Adrenal gland (tissue), 12 donors: ENCODE measurements around the gene SERPINA6. TPM values are rescaled to one million over a fixed set of nuclear protein-coding genes. Genes with fewer than 3 reads are reported as not detected.

ENCODE experiments used
- DNase-seq, 7 donors: peaks; one replicate each; pipeline ENCODE4 v3.0.0-alpha.2; 2019 to 2020
- H3K27ac ChIP-seq, 5 donors: fragments of 200-600 bp; sonication (generic) in 4 of 5; 1 replicate in 3 of 5; 2 replicates in 2 of 5; pipeline versions ENCODE4 v1.5.1 to v1.8.0; 2016 to 2020; ENCODE audit warnings: mild to moderate bottlenecking in 1 of 5
- H3K27me3 ChIP-seq: fragments of 200-600 bp; 2 replicates; pipeline ENCODE4 v1.8.0; 2021
- H3K36me3 ChIP-seq, 2 donors: fragments of 200-600 bp; replicated peaks in 1 of 2; 1 replicate in 1 of 2; 2 replicates in 1 of 2; pipeline versions ENCODE4 v1.5.1 to v1.8.0; 2018 to 2022
- H3K4me1 ChIP-seq, 2 donors: fragments of 200-600 bp; replicated peaks in 1 of 2; 1 replicate in 1 of 2; 2 replicates in 1 of 2; pipeline versions ENCODE4 v1.5.1 to v1.8.0; 2018 to 2021
- H3K4me3 ChIP-seq, 4 donors: fragments of 200-600 bp; sonication (generic) in 3 of 4; one replicate each; pipeline ENCODE4 v1.5.1; 2016 to 2018
- H3K9me3 ChIP-seq, 3 donors: fragments of 200-600 bp; sonication (generic) in 1 of 3; replicated peaks in 1 of 3; 1 replicate in 2 of 3; 2 replicates in 1 of 3; pipeline versions ENCODE4 v1.5.1 to v1.8.0; 2016 to 2021
- CTCF ChIP-seq, 6 experiments: fragments of 450-650 bp in 4 of 6; fragments of 200-600 bp in 2 of 6; sonication (generic) in 1 of 6; IDR thresholded peaks; 1 replicate in 5 of 6; 2 replicates in 1 of 6; pipeline versions ENCODE4 v1.5.1 to v1.8.0; 2016 to 2021; ENCODE audit warnings: antibody characterized with exemption in 6 of 6, mild to moderate bottlenecking in 2 of 6, moderate library complexity in 1 of 6
- POLR2A ChIP-seq, 2 donors: fragments of 450-650 bp; IDR thresholded peaks; one replicate each; pipeline ENCODE4 v1.6.1; 2017; ENCODE audit warnings: antibody characterized with exemption in 2 of 2, mild to moderate bottlenecking in 2 of 2, moderate library complexity in 1 of 2
- WGBS, 4 donors: extraction: QIAGEN DNeasy Blood & Tissue Kit in 2 of 4; methylation state at CpG; one replicate each; pipeline versions ENCODE4 v1.1.5 to v1.1.7; 2013 to 2017; 5-methylcytosine and 5-hydroxymethylcytosine counted together
- intact Hi-C, 2 donors: fragments of 100-400 bp; cut with DNase I; formaldehyde crosslinking; loops; one replicate each; pipeline versions ENCODE4 v1.14.1 to v1.15.0; 2022 to 2023
- polyA plus RNA-seq, 3 donors: library from polyadenylated mRNA; stranded (reverse); fragments of 200-250 nt in 2 of 3; fragments of 350-450 nt in 1 of 3; fragmentation: Illumina TruSeq in 1 of 3; extraction: RNeasy Lipid Tissue Mini Kit (QIAGEN cat#74804) in 1 of 3; gene quantifications; one replicate each; pipeline ENCODE4 v1.2.3, GENCODE V29; 2013 to 2014
- total RNA-seq, 9 donors: library from RNA; depleted of rRNA in 4 of 9; stranded (reverse); fragments of >200 nt in 4 of 9; fragments of 120-200 nt in 1 of 9; fragmentation: NEBNext Ultra II Directional in 1 of 9; extraction: Animal tissue kit (Norgen Biotek cat#: 25700) in 1 of 9; gene quantifications; one replicate each; pipeline versions ENCODE4 v1.1.0 to v1.2.4, GENCODE V29; 2013 to 2023
- donor health status: healthy with polysubstance abuse.
- donor health status: Bipolar disorder and iron deficiency.
- donor health status: DM: yes; HTN: yes; CAD: no.
- donor health status: DM: no; HTN: no; CAD: no.
- donor health status: DM: no; HTN: no; CAD: no.
- donor health status: DM: yes; HTN: yes; CAD: no.

SERPINA6 gene
- total and polyA plus RNA-seq, 12 donors: 0.09 TPM; not detected in 11

DNA sequence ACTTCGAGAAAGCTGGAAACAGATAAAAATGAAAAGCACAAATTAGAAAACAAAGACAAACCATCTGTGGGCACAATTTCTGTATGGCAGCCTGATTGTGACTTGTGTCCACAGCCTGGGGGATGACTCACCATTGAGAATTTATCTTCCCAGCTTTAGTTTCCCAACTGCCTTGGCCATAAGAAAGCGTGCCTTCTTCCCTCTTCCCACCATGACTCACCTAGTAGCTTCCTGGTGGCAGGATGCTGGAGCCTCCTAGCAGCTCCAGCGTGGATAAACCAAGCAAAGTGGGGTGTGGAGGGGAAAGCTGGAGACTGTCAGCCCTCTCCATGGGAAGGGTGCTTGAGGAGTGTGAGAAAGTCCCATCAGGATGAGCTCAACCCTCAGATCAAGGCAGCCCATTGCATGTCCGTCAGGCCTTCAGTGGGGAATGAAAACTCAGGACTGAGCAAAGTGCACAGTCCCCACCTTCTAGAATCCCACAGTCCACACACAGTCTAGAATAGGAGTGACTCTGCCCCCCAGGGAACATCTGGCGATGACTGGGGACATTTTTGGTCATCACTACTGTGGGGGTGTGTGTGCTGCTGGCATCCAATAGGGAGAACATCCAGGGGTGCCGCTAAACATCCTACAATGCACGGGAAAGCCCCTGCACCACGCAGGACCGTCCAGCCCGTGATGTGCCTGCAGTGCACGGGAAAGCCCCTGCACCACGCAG is 22.4 kb upstream of the SERPINA6 start:
- Histone ChIP-seq H3K9me3 (no peaks in the 10 kb centered on the region), H3K4me1 (no peaks in the 10 kb centered on the region), H3K4me3 (no peak overlapping the region), H3K36me3 (no peaks in the 10 kb centered on the region), H3K27me3 (no peaks in the 10 kb centered on the region), H3K27ac (no peak overlapping the region)
- intact Hi-C loops: no loop called here
- no peak for DNase-seq
- 59 to 82% (median 77%) methylated on average over 4 to 12 of the region's 12 CpGs for WGBS, 4 donors
- no peak for TF ChIP-seq POLR2A (IDR thresholded peaks at IDR 0.05)
- no peak for TF ChIP-seq CTCF (IDR thresholded peaks at IDR 0.05)

GRCh38 chr14:94344389-94344788 is 21.3 kb upstream of the SERPINA6 start:
- no peaks in the 10 kb centered on the region for H3K36me3 ChIP-seq
- TF ChIP-seq CTCF (IDR thresholded peaks at IDR 0.05): no peak
- TF ChIP-seq POLR2A (IDR thresholded peaks at IDR 0.05): no peak
- H3K27ac ChIP-seq: no peak overlapping the region
- no peak overlapping the region for H3K4me3 ChIP-seq
- no peaks in the 10 kb centered on the region for H3K9me3 ChIP-seq
- no peaks in the 10 kb centered on the region for H3K27me3 ChIP-seq
- H3K4me1 ChIP-seq: no peaks in the 10 kb centered on the region
- no peak for DNase-seq
- intact Hi-C loops: no loop called here
- WGBS, 4 donors: 65 to 75% (median 69%) methylated on average over 3 of the region's 3 CpGs

DNA sequence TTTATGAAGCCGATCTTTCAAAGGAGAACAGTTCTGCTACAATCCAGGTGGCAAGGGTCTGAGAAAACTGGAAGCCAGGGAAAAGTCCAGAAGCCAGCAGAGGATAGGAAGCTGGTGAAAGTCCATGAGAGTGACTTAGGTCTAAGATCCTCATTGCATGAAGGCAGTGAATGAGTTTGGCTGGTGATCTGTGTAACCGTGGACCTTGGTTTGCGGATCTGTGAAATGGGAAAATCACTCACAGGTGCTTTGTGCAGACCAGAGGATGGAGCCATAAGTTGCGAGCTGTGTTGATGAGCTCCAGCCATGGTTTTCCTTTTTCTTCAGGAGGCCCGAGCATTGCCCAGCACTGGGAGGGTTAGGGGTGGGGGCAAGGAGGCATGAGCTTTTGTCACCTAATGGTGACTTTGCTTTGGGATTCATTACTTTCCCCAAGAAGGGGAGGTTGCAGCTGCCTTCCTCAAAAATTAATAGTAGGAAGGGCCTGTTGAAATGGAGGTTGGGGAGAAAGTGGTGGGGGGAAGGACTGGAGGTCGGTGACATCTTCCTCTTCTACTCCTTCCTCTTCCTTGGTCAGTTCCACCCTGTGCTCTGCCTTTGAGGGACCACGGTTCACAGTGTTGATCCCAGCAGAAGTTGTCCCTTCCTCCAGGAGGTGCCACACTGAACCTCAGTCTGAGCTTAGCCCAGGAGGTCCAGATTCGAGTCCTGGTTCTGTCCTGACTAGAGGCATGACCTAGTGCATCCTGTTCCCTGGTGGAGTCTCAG is 20.3 kb upstream of the SERPINA6 start:
- H3K4me1 ChIP-seq: no peaks in the 10 kb centered on the region
- no peaks in the 10 kb centered on the region for H3K27me3 ChIP-seq
- 80 to 87% (median 85%) methylated on average over 8 of the region's 8 CpGs for WGBS, 4 donors
- no peak overlapping the region for H3K4me3 ChIP-seq
- intact Hi-C loops: no loop called here
- DNase-seq: no peak
- no peaks in the 10 kb centered on the region for H3K9me3 ChIP-seq
- no peaks in the 10 kb centered on the region for H3K36me3 ChIP-seq
- no peak for TF ChIP-seq POLR2A (IDR thresholded peaks at IDR 0.05)
- TF ChIP-seq CTCF (IDR thresholded peaks at IDR 0.05): no peak
- H3K27ac ChIP-seq: no peak overlapping the region

DNA sequence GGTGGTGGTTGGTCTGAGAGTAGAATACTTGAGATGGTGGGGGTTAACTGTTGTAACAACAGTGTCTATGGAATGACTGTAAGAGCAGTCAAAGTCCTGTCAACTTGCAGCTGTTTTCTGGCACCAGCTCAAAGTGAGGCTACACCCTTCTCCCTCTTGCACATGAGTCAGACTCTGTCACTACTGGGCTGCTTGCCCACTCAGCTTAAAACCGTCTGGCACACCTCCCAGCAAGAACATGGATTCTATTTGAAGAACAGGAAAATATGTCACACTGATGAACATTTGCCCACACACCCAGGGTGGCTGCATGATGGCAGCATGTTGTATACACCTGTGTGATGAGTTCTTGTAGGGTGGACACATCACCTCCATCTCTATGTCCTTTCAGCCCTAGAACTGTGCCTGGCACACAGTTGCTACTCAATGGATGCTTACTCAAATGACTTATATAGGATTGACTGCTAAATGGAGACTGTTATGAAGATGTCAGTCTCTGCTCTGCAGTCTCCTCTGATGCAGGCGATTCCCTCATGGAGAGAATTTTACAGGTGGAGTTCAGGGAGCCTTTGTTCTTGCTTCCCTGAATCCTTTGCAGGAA is 19.3 kb upstream of the SERPINA6 start:
- H3K9me3 ChIP-seq: no peaks in the 10 kb centered on the region
- H3K4me1 ChIP-seq: no peaks in the 10 kb centered on the region
- TF ChIP-seq POLR2A (IDR thresholded peaks at IDR 0.05): no peak
- TF ChIP-seq CTCF (IDR thresholded peaks at IDR 0.05): no peak
- DNase-seq: peak; percentile 86 to 96 (median 94)
- H3K27ac ChIP-seq: peak overlapping the region in 1 of 5 donors; percentile 48
- no peaks in the 10 kb centered on the region for H3K27me3 ChIP-seq
- 27 to 50% (median 32%) methylated on average over 2 of the region's 2 CpGs for WGBS, 4 donors
- intact Hi-C loops: no loop called here
- H3K36me3 ChIP-seq: no peaks in the 10 kb centered on the region
- no peak overlapping the region for H3K4me3 ChIP-seq
